SW480 (cell line): ENCODE data around the gene DMPK.

Experiments
- DNase-seq: peaks from one replicate; pipeline ENCODE4 v3.0.0-alpha.2; 2016; ENCODE audit warnings: low spot score

Gene DMPK

GRCh38 chr19:45785097-45785496 lies 2.8 kb upstream of the DMPK start:
- no peak for DNase-seq

- DNase-seq = no peak
Measured at GRCh38 chr19:45784096-45784495, 1.8 kb upstream of the DMPK start.

- DNase-seq = no peak
Measured at GRCh38 chr19:45782820-45783785, 813 bp upstream of the DMPK start.

GRCh38 chr19:45781214-45782161 lies 802 bp downstream of the DMPK start:
- peak; percentile 68 for DNase-seq

DNA sequence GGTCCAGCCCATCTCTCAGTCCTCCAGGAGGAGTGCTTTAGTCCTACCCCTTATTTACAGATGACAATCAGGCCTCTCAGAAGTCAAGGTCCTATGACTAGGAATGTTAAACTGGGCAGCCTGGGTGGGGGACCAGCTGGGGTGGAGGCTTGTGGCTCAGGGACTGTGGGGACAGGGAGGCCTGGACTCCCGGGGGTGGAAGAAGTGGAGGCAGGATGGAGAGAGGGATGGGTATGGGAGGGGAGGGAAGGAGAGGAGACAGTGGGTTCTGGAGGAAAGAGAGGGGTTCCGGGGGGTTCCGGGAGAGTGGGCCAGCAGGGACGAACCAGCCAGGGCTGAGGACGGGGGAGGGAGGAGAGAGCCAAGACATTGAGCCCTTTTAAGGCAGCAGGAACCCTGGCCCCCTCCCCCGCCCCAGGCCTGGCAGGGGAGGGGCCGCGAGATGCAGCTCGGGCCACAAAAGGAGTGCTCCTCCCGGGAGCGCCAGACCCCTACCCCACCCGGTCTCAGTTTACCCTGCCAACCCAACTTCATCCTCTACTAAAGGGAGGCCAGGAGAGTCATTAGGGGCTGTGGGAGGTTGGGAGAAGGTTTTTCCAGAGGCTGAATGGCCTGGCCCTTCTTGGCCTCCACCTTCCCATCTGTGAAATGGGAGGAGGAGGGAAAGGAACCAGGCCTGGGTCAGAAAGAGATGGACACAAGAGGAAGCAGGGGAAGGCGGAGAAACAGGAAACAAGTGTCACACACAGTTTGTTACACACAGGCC lies 1.7 kb downstream of the DMPK start:
- DNase-seq = no peak

DNA sequence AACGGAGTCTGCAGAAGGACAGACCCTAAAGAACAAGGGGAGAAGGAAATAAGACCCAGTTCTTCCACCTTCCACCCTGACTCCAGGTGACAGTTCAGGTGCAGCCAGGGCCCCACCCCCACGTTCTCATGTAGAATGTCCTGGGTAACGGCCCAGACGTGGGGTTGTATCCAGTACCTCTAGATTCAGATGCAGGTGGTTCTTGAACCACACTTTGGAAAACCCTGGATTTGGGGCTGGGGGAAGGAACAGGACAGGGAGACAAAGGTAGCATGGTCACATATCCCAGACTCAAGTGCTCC lies 2.2 kb downstream of the DMPK start:
- DNase-seq = no peak

- peak; percentile 86 for DNase-seq
Measured at GRCh38 chr19:45779231-45780145, 2.8 kb downstream of the DMPK start.

DNA sequence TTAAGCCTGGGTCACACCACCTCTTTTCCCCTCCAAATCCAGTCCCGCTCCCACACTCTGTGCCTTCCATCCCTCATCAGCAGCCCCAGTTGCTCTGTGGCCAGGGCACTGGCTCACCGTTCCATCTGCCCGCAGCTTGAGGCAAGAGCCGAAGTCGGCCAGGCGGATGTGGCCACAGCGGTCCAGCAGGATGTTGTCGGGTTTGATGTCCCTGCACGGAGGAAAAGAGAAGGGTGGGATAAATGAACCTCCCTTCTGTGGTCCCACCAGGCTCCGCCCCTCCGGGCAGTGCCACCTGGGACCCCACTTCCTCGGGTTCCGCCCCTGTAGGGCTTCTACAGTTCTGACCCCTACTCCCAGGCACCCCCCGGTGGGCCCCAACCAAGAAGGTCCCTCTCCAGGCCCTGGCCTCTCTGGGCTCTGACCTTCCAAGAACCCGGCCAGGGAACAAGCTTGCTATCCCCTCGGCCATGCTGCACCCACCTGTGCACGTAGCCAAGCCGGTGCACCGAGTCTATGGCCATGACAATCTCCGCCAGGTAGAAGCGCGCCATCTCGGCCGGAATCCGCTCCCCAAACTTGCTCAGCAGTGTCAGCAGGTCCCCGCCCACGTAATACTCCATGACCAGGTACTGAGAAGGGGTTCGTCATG lies 4.2 kb downstream of the DMPK start:
- no peak for DNase-seq

DNA sequence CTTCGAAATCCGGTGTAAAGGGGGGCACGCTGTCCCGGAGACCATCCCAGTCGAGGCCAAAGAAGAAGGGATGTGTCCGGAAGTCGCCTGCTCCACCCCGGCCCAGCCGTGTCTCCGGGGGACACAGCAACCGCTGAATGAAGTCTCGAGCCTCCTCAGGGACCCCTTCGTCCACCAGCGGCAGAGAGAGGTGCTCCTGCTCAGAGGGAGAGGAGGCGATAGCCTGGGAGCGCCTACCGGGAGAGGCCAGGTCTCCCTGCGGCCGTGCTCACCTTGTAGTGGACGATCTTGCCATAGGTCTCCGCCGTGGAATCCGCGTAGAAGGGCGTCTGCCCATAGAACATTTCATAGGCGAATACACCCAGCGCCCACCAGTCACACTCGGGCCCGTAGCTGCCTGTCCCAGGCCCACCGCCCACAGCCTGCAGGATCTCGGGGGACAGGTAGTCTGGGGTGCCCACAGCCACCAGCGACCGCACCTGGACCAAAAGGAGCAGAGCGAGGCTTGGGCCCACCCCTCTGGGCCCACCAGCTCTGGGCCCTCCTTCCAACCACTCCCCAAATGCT lies 4.8 kb downstream of the DMPK start:
- no peak for DNase-seq

- no peak for DNase-seq
Measured at GRCh38 chr19:45774765-45775164, 7.5 kb downstream of the DMPK start.

GRCh38 chr19:45773384-45773783 lies 8.9 kb downstream of the DMPK start:
- DNase-seq = no peak

DNA sequence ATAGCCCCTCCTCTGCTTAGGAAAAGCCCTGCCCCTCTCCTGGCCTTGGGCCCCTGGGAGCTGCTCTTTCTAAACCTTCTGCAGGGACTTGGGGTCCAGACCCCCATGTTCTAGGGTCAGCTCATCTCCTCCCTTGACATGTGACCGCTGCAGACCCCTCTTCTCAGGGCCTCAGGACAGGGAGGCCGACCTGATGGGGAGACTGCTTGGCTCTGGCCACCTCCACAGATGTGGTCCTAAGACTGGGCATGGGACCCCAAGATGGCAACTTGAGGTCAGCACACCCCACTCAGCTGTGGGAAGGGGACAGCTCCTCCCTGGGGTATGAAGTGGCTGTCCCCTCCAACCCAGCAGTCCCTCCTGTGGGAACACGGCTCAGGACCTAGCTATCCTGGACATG lies 9.4 kb downstream of the DMPK start:
- DNase-seq = no peak

- DNase-seq = no peak
Measured at GRCh38 chr19:45772130-45772840, 10.0 kb downstream of the DMPK start.

GRCh38 chr19:45771311-45771933 lies 10.9 kb downstream of the DMPK start:
- no peak for DNase-seq

DNA sequence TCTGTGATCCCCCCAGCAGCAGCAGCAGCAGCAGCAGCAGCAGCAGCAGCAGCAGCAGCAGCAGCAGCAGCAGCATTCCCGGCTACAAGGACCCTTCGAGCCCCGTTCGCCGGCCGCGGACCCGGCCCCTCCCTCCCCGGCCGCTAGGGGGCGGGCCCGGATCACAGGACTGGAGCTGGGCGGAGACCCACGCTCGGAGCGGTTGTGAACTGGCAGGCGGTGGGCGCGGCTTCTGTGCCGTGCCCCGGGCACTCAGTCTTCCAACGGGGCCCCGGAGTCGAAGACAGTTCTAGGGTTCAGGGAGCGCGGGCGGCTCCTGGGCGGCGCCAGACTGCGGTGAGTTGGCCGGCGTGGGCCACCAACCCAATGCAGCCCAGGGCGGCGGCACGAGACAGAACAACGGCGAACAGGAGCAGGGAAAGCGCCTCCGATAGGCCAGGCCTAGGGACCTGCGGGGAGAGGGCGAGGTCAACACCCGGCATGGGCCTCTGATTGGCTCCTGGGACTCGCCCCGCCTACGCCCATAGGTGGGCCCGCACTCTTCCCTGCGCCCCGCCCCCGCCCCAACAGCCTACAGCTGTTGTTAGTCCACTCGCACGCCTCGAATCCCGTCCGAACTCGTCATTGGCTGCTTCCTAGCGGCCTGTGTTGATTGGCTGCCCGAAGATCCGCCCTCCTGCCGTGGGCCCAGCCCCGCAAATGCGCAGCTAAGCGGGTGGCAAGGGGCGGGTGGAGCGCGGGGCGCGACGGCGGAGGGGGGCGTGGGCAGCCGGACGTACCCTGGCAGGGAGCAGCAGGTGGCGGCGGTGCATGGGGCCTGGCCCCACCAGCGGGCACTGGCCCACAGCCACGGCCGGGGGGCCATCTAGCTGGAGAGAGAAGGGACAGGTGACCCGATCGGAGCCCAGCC lies 11.8 kb downstream of the DMPK start:
- peak; percentile 99 for DNase-seq

GRCh38 chr19:45769821-45770191 lies 12.5 kb downstream of the DMPK start:
- no peak for DNase-seq

DNA sequence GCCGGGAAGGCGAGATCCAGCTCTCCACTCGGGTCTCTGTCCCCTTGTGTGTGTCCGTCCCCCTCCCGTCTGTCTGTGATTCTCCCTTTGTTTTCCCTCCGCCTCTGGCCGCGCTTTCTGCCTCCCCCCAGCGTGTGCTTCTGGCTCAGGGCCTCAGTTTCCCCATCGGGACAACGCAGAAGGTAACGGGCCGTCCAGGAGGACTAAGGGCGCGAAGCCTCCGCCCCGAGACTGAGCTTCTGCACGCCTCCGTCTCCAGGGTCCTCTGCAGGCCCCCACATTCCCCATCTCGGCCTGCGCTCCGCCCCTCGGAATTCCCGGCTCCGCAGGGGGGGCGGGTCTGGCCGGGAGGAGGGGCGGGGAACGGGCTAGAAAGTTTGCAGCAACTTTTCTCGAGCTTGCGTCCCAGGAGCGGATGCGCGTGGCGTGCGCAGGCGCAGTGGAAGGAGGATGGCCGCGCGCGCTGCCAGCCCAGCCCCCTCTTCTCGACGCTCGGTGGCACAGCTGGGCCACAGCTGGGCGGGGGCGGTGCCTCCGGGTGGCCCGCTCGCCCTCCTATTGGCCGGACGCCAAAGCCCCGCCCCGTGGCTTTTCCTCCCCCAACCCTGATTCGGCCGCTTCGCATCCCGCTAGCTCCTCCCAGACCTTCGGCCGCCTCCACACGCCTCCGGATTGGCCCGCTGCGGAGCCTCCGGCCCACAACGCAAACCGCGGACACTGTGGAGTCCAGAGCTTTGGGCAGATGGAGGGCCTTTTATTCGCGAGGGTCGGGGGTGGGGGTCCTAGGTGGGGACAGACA lies 13.1 kb downstream of the DMPK start, which contains the start of gene SIX5:
SIX5 (minus strand) TSS at position 269 of the 799 bp plus-strand sequence. CDS start 408 bp downstream, outside the sequence.
- DNase-seq = peak; percentile 98
